ENCODE measurements around the gene SPATA32. TPM values are rescaled to one million over a fixed set of nuclear protein-coding genes. Genes with fewer than 3 reads are reported as not detected.

Gene SPATA32
- total and polyA plus RNA-seq, 12 donors = 0.06 to 0.11 TPM; not detected in 10

- no peak for TF ChIP-seq POLR2A (IDR thresholded peaks at IDR 0.05)
- TF ChIP-seq, protein P1, sequence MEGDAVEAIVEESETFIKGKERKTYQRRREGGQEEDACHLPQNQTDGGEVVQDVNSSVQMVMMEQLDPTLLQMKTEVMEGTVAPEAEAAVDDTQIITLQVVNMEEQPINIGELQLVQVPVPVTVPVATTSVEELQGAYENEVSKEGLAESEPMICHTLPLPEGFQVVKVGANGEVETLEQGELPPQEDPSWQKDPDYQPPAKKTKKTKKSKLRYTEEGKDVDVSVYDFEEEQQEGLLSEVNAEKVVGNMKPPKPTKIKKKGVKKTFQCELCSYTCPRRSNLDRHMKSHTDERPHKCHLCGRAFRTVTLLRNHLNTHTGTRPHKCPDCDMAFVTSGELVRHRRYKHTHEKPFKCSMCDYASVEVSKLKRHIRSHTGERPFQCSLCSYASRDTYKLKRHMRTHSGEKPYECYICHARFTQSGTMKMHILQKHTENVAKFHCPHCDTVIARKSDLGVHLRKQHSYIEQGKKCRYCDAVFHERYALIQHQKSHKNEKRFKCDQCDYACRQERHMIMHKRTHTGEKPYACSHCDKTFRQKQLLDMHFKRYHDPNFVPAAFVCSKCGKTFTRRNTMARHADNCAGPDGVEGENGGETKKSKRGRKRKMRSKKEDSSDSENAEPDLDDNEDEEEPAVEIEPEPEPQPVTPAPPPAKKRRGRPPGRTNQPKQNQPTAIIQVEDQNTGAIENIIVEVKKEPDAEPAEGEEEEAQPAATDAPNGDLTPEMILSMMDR (IDR thresholded peaks at IDR 0.05) = no peak
- no peak overlapping the region for H3K4me3 ChIP-seq
- no peak for DNase-seq
- intact Hi-C loops (cut with DNase I) = no loop called here
- no peaks in the 10 kb centered on the region for H3K9me3 ChIP-seq (replicated peaks in 1 of 3)
- H3K36me3 ChIP-seq (replicated peaks in 1 of 2) = no peaks in the 10 kb centered on the region
- peak overlapping the region in 2 of 5 donors; percentile 76 to 81 for H3K27ac ChIP-seq
- H3K27me3 ChIP-seq = no peaks in the 10 kb centered on the region
- WGBS, 4 donors = 82 to 90% (median 86%) methylated on average over 4 of the region's 4 CpGs
- peaks cover 21 to 69% of the 10 kb centered on the region in 2 donors for H3K4me1 ChIP-seq (replicated peaks in 1 of 2)
Measured at GRCh38 chr17:45301674-45302073, 39.8 kb upstream of the SPATA32 start.

DNA sequence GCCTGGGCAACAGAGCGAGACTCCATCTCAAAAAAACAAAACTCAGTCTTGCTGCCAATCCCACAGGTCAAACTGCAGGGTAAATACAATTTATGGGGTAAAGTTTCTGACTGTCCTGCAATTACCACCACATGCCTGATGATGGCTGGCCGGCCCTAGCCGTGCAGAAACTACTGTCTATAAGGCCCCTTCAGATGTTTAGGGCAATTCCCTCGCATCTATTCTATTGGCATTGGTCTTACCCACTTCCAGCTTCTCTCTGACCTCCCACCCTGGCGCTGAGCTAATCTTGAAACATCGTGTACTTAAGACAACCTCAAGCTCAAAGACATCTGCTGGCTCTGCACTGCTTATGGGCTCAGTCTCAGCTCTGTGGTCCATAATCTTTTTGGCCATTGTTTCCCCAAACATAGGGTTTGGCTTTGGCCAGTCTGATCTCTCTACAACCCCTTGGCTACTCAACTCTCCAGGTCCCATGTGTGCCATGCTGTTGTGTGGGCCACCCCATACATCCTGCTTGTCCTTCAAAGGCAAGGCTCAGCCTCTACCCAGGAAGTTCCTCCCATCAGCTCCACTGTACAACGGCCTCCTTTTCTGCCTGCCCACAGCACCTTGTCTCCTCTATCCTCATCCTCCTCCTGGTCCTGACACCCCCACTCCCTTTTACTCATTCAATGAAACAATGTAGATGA is 38.3 kb upstream of the SPATA32 start:
- peaks cover 10 to 68% of the 10 kb centered on the region in 2 donors for H3K4me1 ChIP-seq (replicated peaks in 1 of 2)
- no peak for TF ChIP-seq POLR2A (IDR thresholded peaks at IDR 0.05)
- TF ChIP-seq, protein P1 (IDR thresholded peaks at IDR 0.05) = no peak
- no peaks in the 10 kb centered on the region for H3K27me3 ChIP-seq
- DNase-seq = no peak
- no peaks in the 10 kb centered on the region for H3K9me3 ChIP-seq (replicated peaks in 1 of 3)
- WGBS, 4 donors = 86 to 94% (median 92%) methylated on average over 7 of the region's 7 CpGs
- H3K4me3 ChIP-seq = no peak overlapping the region
- no peaks in the 10 kb centered on the region for H3K36me3 ChIP-seq (replicated peaks in 1 of 2)
- peak overlapping the region in 2 of 5 donors; percentile 34 to 49 for H3K27ac ChIP-seq
- intact Hi-C loops (cut with DNase I) = no loop called here

GRCh38 chr17:45299361-45299760 is 37.5 kb upstream of the SPATA32 start:
- peak in 2 of 7 donors; percentile 35 to 43 for DNase-seq

GRCh38 chr17:45298546-45299285 is 36.8 kb upstream of the SPATA32 start:
- no peak for TF ChIP-seq POLR2A (IDR thresholded peaks at IDR 0.05)
- TF ChIP-seq, protein P1 (IDR thresholded peaks at IDR 0.05) = no peak
- intact Hi-C loops (cut with DNase I) = no loop called here
- H3K4me3 ChIP-seq = no peak overlapping the region
- DNase-seq = no peak
- H3K4me1 ChIP-seq (replicated peaks in 1 of 2) = peaks cover 25 to 78% of the 10 kb centered on the region in 2 donors
- WGBS, 4 donors = 87 to 92% (median 91%) methylated on average over 8 of the region's 8 CpGs
- no peaks in the 10 kb centered on the region for H3K9me3 ChIP-seq (replicated peaks in 1 of 3)
- no peaks in the 10 kb centered on the region for H3K27me3 ChIP-seq
- H3K27ac ChIP-seq = peak overlapping the region in 2 of 5 donors; percentile 49 to 57
- no peaks in the 10 kb centered on the region for H3K36me3 ChIP-seq (replicated peaks in 1 of 2)

More at GRCh38 chr17:45299361-45299760, 37.5 kb upstream of the SPATA32 start:
- Histone ChIP-seq H3K4me1 (replicated peaks in 1 of 2) (peaks cover 18 to 72% of the 10 kb centered on the region in 2 donors), H3K36me3 (replicated peaks in 1 of 2) (no peaks in the 10 kb centered on the region), H3K4me3 (no peak overlapping the region), H3K9me3 (replicated peaks in 1 of 3) (no peaks in the 10 kb centered on the region), H3K27me3 (no peaks in the 10 kb centered on the region), H3K27ac (peak overlapping the region in 2 of 5 donors; percentile 34 to 49)
- intact Hi-C loops (cut with DNase I) = no loop called here
- WGBS, 4 donors = 49 to 63% (median 62%) methylated on average over 2 of the region's 2 CpGs
- TF ChIP-seq, protein P1 (IDR thresholded peaks at IDR 0.05) = no peak
- TF ChIP-seq POLR2A (IDR thresholded peaks at IDR 0.05) = no peak
